ENCODE measurements around the gene MYRF.
A peak's percentile ranks its signal among the peaks of the same experiment; 100 is the strongest.

Gene MYRF

DNA sequence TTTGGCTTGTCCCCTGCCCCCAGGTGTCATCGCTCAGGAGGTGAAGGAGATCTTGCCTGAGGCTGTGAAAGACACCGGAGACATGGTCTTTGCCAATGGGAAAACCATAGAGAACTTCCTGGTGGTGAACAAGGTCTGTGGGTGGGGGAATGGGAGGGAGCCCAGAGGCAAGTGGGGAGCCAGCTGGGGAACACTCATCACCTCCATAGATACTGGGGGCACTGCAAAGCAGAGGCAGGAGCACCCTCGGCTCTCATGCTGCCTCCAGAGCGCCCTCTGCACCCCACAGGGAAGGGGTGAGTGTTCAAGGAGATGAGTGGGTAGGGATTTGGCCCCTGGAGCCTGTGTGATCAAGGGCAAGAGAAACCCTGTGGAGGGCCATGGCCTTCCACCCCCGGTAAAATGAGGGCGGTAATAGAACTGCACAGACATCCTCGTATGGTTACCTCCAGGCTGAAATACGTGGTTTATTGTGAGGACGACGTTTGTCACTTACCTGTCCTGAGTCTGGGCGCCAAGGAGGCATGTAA lies 26.0 kb downstream of the MYRF start:
- DNase-seq: no peak

DNA sequence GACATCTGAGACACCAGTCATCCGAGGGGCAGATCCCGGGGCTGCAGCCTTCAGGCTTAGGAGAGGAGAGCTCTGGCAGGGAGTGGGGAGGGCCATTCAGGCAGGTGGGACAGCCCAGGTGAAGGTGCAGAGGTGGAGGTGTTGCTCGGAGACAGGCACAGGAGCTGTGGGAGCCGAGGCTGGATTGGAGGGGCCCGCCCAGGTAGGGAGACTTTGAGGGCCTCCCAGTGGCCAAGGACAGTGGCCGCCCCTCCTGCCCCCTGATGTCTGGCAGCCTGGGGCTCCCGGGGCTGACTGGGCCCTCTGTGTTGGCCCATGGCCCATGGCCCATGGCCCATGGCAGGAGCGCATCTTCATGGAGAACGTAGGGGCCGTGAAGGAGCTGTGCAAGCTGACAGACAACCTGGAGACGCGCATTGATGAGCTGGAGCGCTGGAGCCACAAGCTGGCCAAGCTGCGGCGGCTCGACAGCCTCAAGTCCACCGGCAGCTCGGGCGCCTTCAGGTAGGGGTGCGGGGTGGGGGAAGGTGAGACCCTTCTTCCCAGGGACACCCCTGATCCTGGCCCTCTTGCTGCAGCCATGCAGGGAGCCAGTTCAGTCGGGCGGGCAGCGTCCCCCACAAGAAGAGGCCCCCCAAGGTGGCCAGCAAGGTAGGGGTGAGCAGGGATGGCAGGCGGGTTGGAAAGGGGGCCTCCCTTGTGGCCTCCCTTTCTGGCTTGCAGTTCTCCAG lies 26.6 kb downstream of the MYRF start:
- no peak for DNase-seq

DNA sequence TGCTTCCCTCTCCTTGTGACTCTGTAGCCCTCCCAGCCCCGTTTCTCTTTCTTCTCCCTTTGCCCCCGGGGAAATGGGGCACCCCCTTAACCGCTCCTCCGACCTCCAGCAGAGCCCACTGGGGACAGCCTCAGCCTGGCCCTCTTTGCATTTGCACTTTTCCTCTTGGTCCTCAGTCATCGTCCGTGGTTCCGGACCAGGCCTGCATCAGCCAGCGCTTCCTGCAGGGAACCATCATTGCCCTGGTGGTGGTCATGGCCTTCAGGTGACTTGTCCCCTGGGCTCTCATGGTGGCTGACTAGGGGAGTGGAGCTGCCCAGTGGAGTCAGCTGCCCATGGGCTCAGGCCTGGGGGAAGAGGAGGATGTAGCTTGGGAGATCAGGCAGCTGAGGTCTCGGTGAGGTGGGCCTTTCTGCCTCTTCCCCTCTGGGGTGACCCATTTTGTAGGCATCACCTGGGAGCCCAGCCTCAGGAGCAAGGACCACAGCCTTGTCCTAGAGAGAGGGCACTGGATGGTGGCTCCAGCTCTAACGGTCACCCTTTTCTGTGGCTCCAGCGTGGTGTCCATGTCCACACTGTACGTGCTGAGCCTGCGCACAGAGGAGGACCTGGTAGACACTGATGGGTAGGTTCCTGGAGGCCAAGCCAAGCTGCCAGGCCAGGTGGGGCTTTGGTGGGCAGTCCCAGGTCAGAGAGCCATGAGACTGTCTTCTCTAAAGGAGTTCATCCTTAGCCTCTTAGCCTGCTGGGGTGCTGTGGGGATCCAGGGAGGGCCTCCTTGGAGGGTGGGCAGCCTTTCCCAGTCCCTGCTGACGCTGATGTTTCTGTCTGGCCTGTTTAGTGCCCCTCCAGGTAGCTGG lies 27.5 kb downstream of the MYRF start:
- no peak for DNase-seq

DNA sequence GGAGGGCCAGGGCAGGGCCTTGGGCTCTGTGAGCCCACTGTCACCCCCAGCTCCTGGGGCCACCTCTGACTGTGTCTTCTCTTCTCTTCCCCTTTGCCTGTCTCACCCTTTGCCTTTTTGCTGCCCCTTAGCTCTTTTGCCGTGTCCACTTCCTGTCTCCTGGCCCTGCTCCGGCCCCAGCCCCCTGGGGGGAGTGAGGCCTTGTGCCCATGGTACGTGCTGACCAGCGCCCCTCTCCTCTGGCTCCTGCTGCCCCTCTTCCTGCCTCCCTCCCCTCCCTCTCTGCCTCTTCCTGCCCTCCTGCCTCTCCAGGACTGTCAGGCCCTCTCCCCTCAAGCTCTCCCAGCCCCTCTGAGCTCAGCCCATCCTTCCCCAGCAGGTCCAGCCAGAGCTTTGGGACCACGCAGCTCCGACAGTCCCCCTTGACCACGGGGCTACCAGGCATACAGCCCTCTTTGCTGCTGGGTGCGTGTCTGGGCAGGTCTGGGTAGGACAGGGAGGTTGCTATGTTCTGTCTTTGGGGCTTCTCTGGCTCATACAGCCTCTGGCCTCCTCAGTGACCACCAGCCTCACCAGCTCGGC lies 28.2 kb downstream of the MYRF start:
- no peak for DNase-seq

DNA sequence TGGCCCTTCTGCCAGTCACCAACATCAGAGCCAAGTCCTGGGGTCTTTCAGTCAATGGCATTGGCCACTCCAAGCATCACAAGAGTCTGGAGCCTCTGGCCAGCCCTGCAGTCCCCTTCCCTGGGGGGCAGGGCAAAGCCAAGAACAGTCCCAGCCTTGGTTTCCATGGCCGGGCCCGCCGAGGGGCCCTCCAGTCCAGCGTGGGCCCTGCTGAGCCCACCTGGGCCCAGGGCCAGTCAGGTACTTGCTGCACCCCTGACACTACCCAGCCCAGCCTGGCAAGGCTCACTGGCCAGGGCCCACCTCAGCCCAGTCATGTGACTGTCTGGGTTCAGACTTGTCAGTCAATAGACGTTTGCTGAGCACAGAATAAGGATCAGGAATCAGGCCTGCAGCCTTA lies 29.1 kb downstream of the MYRF start:
- DNase-seq: no peak

DNA sequence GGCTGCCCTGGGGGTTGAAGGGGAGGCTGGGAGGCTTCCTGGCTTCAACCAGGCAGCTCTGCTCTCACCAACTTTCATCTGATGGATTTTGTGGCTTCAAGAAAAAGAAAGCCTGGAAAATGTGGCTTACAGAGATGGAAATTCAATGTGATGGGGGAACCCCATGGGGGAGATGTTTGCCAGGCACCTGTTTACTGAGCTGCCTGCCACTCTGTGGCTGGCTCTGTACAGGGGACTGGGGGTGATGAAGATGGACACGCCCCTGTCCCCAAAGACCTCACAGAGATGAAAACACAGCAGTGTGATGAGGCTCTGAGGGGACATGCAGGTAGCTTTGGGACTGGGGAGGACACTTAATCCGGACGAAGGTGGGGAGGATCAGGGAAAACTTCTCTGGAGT lies 29.9 kb downstream of the MYRF start:
- no peak for DNase-seq

DNA sequence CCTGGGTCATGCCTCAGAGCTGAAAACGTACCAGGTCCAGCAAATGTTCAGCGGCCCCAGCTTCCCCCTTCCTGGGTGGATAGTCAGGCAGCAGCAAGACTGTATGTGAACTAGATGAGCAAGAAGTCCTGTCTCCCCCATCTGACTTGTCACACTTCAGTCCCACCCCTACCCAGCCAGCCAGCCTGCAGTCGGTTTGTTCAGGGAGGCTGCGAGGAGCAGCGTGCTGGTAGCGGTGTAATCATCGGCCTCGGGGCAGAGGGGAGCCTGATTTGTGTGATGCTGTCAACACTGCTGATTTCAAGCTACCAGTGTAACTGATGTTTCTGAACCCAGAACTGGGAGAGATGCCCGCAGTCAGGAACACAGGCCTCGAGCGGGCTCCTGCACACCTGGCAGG lies 30.4 kb downstream of the MYRF start:
- DNase-seq: no peak

DNA sequence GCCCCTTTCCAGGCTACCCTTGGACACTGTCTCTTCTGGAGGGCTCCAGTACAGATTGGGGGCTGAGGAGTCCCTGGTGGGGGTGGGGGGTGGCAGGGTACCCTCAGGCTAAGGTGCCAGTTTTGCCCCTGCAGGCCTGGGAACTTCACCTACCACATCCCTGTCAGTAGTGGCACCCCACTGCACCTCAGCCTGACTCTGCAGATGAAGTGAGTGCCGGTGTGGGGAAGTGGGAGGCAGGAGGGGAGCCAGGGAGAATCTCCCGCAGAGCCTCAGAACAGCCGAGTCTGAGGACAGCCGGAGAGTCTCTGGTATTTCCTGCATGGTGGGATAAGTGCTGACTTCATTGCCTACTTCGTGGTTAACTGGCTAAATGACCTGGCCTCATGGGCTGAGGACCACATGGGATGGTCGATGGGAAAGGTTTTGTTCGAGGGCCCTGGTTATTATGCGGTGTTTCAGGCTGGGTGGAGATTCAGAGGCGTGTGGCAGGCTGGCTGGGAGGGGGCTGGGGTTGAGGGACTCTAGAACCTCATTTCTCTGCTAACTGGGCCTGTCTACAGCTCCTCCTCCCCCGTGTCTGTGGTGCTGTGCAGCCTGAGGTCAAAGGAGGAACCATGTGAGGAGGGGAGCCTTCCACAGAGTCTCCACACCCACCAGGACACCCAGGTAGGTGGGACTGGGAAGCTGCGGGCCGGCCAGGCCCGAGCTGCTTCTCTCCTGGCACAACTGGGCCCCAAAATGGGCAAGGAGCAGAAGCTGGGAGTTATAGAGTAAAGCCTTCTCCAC lies 31.5 kb downstream of the MYRF start:
- DNase-seq: no peak

DNA sequence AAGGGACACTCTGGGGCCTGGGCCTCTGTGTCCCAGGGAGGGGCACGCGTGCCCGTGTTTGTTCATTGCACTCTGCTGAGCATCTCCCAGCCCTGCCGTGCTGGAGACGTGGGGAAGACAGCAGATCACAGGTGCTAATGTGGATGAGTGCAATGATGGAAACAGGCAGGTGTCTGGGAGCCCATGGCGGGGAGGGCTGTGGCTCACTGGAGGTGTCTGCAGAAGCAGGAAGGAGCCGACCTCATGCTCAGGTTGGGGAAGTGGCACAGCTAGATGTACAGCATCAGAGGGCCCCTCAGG lies 32.0 kb downstream of the MYRF start:
- no peak for DNase-seq

DNA sequence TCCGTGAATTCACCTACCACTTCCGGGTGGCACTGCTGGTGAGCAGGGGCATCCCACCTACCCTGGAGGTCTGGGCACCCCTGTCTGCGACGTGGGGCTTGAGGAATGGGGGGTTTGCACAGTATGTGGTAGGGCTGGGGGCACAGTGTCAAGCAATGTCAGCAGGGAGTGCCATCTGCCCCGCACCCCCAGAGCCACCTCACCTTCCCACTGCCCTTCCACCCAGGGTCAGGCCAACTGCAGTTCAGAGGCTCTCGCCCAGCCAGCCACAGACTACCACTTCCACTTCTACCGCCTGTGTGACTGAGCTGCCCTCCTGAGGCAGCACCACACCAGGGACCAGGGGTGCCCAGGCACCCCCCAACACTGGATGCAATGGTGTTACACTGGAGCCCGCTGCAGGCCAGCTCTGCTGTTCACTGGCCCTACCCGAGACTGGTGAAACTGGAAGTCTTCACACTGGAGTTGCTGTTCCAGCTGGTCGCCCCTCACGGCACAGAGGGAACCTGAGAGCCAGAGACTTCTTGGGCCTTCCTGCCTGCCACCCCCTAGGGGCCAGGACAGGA lies 33.5 kb downstream of the MYRF start:
- no peak for DNase-seq

DNA sequence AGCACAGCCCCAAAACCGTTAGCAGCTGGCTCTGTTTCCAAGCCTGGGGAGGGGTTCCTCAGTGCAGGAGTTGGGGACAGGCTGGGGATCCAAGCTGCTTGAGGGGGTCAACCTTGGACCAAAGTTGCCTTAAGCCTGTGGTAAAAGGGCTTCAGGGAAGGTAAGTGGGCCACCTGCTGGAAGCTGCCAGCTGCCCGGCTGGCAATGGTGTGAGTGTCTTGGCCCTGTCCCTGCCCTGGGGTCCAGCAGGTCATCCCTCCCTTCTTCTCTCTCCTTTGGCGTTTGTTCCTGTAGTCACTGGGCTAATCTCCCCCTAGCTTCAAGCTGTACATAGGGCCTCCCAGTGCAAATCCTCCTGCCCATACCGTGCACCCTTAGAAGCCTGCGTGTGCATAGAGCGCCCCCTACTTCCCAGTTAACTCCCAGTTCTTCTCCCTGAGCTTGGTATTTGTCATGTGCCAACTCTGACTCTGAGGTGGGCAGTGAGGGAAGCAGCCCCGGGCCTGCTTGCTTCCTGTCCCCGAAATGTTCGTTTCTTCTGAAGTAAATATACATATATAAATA lies 35.6 kb downstream of the MYRF start:
- DNase-seq: no peak

DNA sequence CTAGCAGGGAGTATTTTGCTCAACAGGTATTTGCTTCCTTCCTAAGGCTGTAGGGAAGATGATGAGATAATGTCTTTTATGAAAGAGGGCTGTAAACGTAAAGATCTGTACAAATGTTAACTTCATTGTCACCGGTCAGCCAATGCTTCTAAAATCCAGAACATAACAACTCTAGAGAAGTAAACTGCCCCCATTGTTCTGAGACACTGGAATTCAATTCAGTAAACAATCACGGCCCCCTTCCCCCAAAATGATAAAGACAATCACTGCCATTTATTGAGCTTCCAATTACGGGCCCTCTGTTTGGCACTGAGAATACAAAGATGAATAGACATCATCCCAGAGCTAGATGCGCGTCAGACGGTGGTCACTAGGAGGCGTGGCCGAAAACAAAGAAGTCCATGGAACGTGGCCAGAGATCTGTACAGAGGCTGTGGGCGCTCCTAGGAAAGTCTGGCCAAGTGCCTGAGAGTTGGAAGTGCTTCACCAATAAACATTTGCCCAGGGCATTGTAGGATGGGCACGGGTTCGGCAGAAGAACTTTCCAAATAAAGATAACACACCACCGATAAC lies 39.4 kb downstream of the MYRF start:
- peak; percentile 66 for DNase-seq

DNA sequence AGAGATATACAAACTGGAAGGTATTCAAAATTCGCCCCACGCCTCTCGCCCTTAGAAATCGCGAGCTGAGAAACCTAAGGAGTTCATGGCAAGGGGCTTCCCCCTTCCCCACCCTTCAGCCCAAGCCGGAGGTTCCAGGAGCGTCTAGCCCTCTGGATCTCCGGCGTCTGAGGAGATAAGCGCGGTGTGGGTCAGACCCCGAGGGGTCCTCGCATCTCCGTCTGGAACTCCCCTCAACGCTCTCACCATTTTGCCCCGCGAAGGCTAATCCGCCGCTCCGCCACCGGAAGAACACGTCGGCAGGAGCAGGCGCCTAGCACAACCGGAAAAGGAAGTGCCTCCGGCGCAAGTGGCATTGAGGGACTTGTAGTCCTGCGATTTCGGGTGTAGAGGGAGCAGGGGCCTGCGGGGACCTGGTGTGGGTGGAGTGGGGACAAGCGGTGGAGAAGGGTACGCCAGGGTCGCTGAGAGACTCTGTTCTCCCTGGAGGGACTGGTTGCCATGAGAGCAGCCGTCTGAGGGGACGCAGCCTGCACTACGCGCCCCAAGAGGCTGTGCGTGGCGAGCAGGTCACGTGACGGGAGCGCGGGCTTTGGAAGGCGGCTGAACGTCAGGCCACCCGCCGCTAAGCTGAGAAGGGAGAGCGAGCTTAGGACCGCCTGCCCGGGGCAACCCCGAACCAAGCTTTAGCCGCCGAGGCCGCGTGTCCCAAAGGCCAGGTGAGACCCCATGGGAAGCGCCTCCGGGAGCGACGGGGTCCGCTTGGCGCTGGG lies 40.1 kb downstream of the MYRF start, which contains the start of the genes FEN1 and TMEM258:
Gene FEN1, plus strand, starts transcription at position 602 of the 773 bp plus-strand sequence. CDS start 2,451 bp downstream, outside the sequence.
Gene TMEM258, minus strand, starts transcription at position 290 of the 773 bp plus-strand sequence. Its CDS starts 41 bp downstream, at position 249.
- DNase-seq: peak; percentile 90

DNA sequence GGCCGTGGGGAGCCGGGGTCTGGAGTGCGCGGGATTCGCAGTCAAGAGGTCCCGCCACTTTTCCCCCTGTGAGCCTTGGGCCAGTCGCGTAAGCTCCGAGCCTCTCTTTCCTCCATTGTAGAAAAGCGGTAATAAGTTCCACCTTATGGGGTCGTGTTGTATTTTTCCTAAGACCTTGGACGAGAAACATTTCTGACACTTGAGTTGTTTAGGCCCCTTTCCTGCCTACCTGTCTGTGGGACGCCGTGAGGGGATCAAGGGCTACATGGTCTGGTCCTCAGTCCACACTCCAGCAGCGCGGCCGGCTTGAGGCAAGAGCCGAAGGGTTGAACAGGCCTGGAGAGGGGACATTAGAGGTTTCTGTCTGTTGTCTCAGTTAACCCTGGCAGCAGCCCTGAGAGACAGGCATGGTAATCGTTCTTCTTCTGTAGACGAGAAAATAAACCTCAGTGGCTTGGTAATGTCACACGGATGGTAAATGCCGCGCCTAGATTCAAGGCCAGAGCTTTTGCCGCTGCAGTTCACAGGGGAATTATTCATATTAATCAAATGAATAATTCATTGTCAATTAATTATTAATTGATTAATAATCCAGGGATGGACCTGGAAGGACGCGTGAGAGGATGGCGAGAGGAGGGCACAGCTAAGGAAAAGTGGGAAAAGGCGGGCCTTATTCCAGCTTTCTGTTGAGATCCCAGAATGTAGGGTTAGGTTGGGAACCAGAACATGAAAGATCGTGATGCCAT lies 40.8 kb downstream of the MYRF start:
- no peak for DNase-seq

DNA sequence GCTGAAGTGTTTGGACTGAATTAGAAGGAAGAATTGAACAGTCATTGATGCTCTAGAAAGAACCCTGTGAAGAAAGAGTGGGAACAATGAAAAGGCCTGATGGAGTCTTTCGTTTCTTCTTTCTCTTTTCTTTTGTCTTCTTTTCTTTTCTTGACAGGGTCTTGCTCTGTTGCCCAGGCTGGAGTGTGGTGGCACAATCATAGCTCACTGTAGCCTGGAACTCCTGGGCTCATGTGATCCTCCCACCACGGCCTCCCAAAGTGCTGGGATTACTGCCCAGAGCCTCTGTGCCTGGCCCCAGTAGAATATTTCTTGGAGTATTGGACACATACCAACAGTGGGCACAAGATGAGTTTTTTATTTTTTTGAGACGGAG lies 41.4 kb downstream of the MYRF start:
- DNase-seq: no peak

DNA sequence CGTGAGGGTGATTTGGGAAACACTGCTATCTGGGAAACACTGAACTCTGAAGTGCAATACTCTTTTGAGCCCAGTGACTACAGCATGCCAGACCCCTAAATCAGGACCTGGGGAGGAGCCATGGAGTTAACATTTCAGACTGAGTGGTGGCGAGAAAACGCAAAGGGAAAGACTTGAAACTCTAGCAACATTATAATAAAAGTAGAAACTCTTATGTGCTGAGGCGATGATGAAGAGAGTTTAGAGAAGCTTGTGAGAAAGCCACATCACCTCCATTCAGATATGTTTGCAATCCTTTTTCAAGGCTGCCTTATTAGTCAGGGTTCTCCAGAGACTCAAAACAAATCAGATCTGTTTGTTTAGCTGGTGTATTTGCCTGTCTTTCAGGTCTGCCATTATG lies 42.1 kb downstream of the MYRF start:
- no peak for DNase-seq

DNA sequence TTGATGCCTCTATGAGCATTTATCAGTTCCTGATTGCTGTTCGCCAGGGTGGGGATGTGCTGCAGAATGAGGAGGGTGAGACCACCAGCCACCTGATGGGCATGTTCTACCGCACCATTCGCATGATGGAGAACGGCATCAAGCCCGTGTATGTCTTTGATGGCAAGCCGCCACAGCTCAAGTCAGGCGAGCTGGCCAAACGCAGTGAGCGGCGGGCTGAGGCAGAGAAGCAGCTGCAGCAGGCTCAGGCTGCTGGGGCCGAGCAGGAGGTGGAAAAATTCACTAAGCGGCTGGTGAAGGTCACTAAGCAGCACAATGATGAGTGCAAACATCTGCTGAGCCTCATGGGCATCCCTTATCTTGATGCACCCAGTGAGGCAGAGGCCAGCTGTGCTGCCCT lies 43.0 kb downstream of the MYRF start:
- DNase-seq: no peak

DNA sequence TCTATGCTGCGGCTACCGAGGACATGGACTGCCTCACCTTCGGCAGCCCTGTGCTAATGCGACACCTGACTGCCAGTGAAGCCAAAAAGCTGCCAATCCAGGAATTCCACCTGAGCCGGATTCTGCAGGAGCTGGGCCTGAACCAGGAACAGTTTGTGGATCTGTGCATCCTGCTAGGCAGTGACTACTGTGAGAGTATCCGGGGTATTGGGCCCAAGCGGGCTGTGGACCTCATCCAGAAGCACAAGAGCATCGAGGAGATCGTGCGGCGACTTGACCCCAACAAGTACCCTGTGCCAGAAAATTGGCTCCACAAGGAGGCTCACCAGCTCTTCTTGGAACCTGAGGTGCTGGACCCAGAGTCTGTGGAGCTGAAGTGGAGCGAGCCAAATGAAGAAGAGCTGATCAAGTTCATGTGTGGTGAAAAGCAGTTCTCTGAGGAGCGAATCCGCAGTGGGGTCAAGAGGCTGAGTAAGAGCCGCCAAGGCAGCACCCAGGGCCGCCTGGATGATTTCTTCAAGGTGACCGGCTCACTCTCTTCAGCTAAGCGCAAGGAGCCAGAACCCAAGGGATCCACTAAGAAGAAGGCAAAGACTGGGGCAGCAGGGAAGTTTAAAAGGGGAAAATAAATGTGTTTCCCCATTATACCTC lies 43.6 kb downstream of the MYRF start:
- no peak for DNase-seq

DNA sequence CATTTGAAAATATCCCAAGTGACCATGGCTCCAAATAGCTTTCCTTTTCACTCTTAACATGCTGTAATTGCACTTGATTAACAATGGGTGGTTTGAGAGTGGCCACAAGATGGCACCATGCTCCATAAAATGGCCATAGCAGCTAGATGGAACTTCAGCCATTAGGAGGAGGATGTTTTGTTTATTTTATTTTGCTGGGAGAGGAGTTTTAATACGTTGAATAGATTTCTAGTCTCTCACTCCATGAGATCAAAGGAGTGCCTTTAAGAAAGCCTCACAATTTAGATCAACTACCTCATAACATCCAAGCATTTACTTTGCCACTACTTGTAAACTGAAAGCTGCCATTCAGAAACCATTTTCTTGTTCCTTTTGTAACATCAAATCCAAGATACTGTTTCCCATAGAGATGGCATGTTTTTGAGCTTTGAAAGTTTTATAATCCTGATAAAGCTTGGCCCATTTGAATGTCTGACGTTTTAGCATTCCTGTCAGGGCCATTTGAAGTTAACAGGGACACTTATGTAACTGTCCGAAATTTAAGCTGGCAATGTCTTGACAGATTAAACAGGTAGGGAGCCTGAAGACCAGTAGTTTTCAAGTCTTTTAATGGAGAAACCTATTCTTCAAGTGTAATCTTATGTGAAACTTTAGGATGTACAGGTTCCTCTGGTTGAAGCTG lies 45.0 kb downstream of the MYRF start:
- DNase-seq: peak; percentile 61

All from T1000 (cell line).